Mucosa of gallbladder (tissue), 1 donor: ENCODE results near the gene CLEC16A. TPM values are rescaled to one million over a fixed set of nuclear protein-coding genes. Genes with fewer than 3 reads are reported as not detected.

Experiments used
- DNase-seq: peaks from one replicate; pipeline ENCODE4 v3.0.0-alpha.2; 2020; ENCODE audit warnings: low spot score
- total RNA-seq: library from RNA; stranded (reverse); gene quantifications from one replicate; pipeline ENCODE4 v1.2.1, GENCODE V29; 2021
- donor health status: DM: no; HTN: no; CAD: no.

CLEC16A gene
- total RNA-seq, 1 donor from 2014 or later = 27.6 TPM

DNA sequence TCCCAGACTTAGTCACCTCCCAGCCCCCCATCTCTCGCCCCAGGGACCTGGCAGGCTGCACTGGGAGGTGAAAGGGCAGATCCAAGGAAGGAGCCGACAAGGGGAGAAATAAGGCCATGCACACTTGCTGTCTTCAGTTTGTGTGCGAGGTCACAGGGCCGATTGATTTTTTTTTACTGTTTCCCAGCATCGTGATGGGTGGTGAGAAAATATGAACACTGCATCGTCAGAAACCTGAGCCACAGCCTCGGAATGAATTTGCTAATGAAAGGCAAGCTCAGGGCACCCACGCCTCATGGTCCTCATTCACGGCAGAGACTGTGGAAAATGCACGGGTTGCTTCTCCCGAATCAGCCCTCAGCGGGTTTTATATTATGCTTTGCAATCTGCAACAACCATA is 213.7 kb downstream of the CLEC16A start:
- DNase-seq = no peak

DNA sequence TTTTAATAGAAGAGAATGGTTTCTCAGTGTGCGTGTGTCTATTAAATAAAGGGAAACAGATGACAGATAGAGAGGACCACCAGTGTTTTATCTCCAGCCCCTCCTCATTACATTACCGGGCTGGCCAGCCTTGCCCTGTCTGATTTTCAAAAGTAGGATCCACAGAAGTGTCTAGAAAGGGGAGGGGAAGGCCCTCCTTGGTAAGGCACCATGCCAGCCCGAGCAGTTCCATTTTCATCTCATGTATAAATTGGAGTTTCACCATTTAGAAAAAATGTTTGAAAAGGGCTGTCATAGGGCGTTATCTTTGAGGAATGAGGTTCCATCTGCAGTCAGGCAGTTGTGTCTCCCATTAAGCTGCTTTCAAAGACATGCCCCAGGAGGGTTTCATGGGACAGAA is 214.9 kb downstream of the CLEC16A start:
- no peak for DNase-seq

DNA sequence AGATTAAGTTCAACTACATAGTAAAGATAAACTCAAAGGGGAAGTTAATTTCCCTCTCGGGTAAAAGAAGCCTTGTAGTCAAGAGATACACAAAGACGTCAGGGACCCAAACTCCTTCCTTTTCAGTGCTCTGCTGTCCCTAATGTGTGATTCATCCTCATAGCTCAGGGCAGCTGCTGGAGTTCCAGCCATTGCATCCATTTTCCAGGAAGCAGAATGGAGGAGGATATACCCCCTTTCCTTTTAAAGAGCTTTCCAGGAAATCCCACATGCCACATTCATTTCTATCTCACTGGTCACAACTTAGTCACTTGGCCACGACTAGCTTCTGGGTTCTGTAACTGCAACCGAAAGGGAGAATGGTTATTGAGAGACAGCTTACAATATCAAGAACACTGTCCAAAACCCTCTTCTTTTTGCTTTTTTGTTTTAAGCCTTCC is 216.3 kb downstream of the CLEC16A start:
- no peak for DNase-seq

DNA sequence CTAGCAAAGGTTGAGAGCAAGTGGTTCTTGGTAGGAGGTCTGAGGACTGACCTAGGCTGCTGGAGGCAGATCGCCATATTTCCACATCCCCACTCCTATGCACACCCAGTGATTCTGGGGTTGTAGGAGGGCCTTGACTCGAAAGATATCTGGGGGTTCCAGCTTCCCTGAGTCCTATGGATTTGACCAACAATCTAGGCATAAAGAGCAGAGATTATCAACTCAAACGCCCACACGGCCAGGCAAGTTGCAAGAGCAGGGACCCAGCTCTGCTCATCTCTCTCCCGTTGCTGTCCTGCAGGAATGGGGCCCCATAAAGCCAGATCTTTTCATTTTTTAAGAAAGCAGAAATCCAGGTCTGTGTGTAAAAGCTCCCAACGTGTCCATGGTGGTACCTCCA is 217.1 kb downstream of the CLEC16A start:
- DNase-seq = no peak

DNA sequence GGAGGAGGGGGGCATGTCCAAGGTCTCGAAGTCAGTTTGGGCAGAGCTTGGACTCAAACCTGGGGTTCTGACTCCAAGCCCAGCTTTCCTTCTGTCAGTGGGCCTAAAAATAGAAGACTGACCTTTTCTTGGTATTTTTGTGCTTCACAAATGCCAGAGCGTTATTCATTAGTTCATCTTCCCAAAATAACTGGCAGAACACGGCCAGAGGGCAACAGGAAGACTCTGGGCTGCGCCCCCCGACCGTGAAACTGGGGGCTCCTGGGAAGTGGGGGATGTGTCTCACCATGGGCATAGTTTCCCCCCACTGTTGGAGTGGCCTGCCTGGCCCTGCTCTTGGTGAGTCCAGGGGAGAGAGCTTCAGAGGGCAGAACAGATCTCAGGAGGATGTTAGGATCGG is 217.6 kb downstream of the CLEC16A start:
- no peak for DNase-seq

DNA sequence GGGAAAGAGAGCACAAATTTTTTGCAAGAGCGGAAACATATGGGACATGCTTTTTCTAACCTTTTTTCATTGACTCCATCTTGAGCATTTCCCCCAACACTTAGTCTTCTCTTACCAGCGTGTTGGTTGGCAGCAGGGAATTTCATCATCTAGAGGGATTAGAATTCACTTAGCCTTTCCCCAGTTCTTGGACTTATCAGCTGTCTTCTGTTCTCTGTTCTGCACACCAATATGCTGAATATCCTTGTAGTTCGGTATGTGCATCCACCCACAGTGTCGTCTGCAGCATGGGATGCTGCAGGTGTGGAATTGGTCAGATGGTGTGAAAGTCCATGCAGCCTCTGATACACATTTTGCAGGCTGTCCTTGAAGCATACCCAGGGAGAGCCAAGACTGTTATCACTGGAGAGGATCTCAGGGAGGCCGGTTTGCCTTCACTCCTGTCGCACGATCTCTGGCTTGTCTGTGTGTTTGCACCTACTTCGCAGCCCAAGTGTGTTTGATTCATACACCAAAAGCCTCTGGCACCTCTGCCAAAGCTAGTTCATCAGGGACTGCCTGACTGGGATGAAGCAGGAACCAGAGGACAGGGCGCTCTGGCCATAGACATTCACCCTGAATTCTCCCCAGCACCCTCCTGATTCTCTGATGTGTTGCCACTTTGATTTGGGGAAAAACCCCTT is 218.4 kb downstream of the CLEC16A start:
- no peak for DNase-seq

DNA sequence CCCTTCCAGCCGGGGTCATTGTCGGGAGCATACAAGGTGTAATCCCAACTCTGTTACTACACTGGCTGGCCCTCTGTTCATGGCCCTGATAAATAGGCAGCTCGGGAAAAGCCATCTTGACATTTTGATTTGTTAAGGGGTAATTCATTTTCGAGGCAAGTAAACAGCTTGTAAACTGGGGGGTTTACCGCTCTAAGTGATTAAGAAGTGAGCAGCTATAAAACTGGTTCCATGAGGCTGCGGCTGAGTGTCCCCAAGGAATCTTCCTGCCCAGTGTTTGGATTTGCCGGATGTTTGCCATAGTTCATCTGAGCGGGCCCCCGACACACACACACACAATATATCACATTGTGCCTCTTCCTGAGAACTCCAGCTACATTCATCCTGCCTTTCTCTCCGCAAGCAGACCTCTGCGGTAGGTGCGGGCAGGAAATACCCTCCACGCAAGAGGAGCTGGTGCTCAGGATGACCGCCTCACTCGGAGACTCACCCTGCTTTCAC is 219.4 kb downstream of the CLEC16A start:
- no peak for DNase-seq

DNA sequence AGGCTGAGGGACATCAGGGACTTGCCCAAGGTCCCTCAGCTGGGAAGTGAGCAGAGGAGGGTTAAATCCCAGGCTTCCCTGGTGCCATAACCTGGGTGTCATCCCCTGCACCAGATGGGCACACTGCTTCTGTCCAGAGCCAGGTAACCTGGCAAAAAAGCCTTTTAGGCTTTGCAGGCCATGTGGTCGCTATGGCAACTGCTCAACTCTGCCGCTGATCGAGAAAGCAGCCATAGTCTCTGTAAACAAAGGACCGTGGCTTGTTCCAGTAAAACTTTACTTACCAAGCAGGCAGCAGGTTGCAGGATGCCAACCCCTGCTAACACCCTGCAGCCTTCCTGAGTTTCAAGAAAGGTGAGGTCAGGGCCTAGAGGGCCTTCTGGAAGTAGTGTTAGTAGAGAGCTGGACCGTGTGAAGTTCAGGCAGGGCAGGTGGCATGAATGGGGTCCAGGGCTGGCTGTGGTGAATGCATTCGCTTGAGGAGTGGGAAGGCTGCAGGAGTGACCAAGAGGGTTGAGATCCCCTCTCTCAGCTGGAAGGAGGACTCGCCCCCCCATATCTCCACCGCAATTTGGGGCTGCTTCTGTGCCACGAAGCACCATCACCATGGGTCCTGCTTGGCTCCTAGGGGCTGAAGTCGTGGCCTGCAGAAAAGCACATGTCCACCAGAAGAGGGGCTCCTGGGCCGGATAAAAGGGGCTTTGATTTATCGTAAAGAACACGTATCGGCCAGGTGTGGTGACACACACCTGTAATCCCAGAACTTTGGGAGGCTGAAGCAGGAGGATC is 220.3 kb downstream of the CLEC16A start:
- DNase-seq = no peak

DNA sequence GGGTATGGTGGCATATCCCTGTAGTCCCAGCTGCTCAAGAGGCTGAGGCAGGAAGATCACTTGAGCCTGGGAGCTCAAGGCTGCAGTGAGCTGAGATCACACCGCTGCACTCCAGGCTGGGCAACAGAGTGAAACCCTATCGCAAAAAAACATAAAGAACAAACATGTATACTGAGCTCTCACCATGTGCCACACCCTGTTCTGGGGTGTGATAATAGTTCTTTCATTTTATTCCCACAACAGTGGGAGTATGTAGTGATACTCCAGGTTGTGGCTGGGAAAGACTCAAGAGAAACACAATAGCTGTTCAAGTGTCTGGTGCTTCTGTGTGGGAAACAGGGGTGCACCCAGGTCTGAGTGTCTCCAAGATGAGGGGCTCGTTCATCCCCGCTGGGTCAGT is 221.0 kb downstream of the CLEC16A start:
- no peak for DNase-seq

DNA sequence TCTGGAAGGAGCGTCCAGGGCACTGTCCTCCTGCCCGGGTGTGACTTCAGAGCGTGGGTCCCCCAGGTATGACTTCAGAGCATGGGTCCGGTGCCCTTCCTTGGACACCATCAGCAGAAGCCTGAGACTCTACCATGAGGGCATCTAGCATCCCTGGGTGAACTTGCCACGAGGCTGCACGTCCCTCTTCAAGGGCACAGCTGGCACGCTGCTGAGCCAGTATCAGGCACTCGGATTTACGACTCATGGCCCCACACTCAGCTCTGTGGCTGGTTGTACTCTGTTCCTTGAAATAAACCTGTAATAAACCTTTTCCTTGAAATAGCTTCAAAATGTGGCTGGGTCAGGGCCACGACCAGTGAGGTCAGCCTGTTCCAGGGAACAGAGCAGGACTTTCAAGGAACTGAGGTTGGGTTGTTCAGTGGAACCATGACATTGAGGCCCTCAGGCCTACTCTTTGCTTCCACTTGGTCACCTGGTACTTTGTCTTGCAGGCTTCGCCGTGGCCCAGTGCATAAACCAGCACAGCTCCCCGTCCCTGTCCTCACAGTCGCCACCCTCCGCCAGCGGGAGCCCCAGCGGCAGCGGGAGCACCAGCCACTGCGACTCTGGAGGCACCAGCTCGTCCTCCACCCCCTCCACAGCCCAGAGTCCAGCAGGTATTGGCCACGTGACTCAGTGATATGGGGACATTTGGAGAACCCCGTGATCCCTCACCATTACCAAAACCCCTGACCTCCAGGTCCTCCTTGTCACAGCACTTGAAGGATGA is 221.7 kb downstream of the CLEC16A start:
- DNase-seq = no peak

DNA sequence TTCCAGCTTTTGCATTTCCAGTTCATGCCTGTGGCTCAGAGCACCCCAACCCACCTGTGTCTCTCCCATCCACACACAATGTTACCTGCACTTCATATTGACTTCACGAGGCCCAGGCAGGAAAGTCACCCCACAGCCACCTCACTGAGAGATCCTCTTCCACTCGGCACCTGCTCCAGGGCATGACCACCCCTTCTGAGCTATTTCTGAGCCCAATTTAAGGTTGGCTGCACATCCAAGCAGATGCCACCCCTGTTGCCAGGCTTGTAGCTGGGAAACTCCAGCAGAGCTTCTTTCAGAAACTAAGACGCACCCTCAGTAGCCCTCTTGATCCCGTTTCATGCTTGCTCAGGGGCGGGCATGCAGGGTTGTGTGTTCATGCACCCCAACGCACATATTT is 223.2 kb downstream of the CLEC16A start:
- DNase-seq = no peak

DNA sequence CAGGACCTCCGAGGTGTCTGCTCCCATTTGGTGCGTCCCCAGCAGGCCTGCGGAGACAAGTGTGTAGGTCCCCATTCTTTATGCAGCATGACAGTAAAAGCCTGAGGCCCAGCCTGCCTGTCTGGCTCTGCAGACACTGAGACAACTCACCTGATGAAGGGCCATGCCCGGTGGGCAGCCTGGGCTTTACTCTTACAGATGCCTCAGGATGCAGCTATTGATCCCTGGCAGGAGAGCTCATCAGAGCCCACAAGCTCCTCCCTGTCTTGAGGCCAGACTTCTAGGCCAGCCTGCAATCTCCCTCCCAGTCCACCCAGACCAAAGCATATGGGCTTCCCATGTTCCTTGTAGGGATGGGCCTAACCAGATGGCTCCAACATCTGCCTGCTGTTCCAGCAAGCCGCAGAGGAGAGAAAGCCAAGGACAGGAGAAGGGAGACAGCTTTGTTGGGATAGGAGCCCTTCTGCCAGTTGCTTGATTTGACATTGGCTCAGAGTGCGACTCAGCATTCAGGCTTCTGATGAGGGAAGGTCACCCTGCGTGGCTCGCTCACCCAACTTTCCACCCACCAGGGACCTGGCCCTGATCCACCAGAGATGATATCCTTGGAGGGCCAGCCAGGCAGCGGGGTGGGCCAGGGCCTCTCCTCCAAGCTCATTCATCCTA is 224.2 kb downstream of the CLEC16A start:
- no peak for DNase-seq

DNA sequence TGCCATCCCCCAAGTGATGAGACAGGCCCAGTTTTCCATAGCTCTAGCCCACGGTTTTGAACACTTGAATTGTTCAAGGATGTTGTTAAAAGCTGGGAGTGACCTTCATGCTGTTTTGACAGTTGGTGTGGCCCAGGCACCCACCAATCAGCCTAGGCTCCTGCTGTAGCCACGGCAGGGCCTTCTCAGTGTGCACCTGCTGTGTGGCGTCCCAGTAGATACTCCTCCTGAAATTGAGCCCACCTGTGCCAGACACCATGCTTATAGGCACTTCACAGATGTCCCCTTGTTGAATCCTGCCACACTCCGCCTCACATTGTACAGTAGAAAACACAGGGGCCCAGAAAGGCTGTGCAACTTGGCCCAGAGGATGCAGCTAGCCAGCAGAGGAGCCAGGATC is 225.3 kb downstream of the CLEC16A start:
- DNase-seq = no peak

DNA sequence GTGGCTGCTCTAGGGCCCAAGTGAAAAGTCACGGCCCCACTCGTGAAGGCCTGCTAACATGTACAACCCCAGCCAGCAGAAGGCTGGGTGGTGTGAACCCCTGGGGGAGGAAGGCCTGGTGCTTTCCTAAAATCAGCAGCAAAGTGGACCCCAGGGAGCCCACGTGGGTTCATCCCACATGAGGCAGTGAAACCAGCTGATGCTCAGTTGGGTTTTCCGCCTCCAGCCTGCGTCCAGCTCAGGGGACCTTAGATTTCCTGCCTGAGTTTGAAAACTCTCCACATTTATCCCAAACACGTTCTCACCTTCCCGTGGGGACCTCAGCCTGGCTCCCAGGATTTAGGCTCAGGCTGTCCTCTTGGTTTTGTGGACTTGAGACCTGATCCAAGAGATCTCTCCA is 225.8 kb downstream of the CLEC16A start:
- DNase-seq = no peak

DNA sequence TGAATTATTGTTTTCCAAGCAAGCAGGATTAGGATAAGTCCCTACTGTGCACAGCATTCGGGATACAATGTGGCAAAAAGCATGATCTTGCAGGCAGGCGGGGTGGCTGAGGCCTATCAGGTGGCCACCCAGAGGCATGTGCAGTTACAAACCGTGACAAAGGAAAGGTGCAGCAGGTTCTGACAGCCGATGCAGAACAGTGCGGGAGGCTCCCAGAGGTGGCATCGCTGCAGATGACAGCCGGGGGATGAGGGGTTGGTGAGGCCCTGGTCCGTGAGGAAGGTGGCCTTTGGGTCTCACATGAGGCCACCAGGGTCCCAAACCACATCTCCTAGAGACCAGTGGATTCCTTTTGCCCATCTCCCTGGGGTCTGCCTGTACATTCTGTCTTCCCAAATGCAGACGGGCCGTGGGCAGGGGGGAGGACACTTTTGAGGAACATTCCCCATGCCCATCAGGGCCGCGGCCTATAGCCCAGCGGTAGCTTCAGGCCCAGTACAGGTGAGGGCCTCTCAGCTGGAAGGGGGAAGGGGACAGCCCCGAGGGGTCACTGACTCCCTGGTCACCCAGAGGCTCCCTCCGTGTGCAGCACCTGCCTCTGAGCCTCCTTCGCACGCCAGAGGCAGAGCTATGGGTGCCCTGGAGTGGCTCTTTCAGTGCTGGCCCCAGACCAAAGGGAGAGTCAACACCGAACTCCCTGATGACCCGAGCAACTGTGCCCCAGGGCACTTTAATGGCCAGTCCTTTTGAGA is 226.5 kb downstream of the CLEC16A start:
- DNase-seq = no peak

DNA sequence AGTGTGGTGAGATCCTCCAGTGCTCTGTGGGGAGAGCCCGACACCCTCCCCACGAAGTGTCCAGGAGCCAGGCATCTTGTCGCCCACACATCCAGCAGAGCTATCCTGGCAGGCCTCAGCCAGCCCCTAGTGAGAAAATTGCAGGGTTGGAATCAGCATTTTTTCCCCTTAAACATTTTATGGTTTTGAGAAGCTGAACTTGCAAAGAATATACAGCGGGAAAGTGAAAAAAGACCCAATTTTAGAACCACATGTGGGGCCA is 227.0 kb downstream of the CLEC16A start:
- DNase-seq = no peak

DNA sequence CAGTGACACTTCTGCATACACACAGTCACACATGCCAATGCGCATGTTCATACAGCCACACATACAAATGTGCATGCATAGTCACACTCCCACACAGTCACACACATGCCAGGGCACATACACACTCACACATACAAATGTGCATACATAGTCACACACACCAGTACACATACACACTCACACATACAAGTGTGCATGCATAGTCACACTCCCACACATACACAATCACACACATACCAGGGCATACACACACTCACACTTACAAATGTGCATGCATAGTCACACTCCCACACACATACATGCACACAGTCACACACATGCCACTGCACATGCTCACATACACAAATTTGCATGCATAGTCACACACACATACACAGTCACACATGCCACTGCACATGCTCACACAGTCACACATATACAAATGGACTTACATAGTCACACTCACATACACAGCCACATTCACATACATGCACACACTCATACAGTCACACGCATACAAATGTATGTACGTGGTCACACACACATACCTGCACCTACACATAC is 227.5 kb downstream of the CLEC16A start:
- no peak for DNase-seq

DNA sequence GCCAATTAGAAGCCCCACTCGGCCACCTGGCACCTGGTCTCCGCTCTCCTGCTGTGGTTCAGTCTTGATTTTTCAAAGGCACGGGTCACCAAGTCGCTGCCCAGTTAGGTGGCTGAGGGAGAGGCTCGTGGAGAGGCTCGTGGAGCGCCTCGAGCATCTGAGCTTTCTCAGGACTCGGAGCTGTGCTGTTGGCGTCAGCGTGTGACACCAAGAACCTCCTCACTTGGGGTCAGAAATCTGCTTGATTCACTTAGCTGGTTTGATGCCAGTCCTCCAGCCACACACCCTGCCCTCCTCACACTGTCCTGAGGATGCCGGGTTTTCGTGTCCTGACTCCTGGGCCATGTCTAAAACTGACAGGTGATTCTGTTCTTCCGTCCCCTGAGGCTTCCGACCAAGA is 229.1 kb downstream of the CLEC16A start:
- no peak for DNase-seq

DNA sequence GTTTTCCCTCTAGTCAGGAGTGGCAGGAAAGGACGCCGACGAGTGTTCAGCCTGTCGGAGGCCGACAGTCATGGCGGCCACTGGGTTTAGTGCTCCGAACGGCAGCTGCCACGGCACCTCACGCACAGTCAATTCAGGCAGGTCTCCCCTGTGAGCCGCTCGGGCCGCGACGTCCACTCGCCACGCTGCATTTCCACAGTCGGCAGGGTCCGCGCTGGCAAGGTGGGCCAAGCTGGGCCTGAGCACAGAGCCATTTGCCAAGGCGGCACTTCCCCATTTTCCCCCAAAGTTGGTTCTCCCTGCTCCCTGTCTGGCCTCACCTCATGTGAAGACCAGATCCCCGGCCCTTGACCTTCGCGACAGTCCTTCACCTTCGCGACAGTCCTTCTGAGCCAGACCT is 229.8 kb downstream of the CLEC16A start:
- DNase-seq = no peak

DNA sequence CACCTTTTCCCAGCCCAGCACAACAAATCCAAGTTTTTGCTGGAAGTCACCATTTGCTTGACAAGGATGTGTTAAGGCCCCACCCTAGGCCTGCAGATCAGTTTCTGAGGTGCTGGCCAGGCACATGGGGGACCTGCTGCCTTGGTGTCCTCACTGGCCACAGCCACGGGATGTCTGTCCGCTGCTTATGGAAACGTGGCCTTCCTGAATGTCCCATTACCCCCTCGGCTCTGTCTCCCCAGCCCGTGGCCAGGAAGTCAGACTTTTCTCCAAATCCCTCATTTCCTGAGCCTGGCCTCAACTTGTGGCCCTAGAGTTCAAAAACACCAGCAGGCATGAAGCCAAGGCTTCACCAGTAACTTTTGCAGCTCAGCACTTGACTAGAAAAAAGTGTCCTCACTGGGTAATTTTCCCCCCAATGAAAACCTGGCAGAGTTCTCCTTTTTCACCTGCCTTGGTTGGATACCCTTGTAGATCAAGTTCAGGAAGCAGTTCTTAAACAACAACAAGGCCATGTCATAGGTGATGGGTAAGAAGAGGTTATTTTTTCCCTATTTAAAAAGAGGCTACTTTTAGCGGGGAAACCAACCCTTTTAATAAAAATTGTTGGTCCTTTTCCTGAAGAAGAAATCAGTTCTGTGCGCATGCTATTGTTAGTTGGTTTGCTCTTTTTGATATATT is 230.9 kb downstream of the CLEC16A start:
- no peak for DNase-seq
